ENCODE results near the gene INO80B.

GRCh38 chr2:74461187-74462053 is 6.5 kb downstream of the INO80B start:
- TF ChIP-seq CTCF (IDR thresholded peaks at IDR 0.05), result peak; percentile 26; the same call in 2 of the 3 replicates
- no peak for TF ChIP-seq ESRRA (IDR thresholded peaks at IDR 0.05; ENCODE audit: borderline replicate concordance, low read length)
- TF ChIP-seq TP53 (CRISPR knock-in tag; IDR thresholded peaks at IDR 0.05), result no peak
- TF ChIP-seq POLR2A (IDR thresholded peaks at IDR 0.05; ENCODE audit: low read length), result no peak; the same call in 1 of the 2 replicates
- TF ChIP-seq MAX (IDR thresholded peaks at IDR 0.05), result no peak
- no peak for TF ChIP-seq SMC3 (IDR thresholded peaks at IDR 0.05)
- TF ChIP-seq RAD21 (conservative IDR thresholded peaks at IDR 0.05 in 1 of 2, IDR thresholded peaks at IDR 0.05 in 1 of 2), result peak in 1 of 2 experiments; percentile 33; a peak in 1 of 5 replicates
- no peak for TF ChIP-seq EP300 (IDR thresholded peaks at IDR 0.05)
